ENCODE data around the gene NKAIN4.

DNA sequence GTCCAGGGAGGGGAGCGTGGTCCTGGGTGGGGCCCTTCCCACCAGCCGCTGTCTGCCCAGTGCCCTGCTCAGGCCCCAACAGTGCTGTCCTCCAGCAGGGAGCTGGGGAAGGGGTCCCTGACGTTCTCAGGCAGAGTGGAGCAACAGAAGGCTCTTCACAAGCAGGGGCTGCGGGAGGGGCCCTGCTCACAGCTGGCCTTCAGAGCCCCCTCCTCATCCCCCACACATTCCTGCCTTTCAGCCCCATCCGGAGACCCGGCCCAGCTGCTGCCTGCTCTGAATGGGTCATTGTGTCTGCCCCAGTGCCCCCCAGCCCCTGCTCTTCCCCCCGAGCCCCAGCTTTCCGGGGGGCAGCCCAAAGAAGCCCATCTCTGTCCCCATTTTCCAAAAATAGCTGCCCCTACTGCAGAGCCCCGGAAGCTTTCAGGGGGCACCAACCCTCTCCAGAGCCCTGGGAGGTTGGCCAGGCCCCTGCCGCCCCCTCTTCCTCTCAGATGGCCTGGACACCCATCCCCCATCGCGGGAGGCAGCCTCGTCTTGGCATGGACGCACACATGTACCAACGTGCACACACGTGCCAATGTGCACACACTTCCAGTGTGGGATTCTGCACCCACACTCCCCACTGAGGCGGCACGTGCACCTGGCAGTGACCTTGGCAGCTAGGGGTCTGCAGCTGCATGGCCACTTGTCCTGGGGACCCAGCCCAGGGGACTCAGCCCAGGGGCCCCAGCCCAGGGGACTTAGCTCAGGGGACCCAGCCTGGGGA, 42.5 kb upstream of the NKAIN4 start:
- TF ChIP-seq, protein P1, sequence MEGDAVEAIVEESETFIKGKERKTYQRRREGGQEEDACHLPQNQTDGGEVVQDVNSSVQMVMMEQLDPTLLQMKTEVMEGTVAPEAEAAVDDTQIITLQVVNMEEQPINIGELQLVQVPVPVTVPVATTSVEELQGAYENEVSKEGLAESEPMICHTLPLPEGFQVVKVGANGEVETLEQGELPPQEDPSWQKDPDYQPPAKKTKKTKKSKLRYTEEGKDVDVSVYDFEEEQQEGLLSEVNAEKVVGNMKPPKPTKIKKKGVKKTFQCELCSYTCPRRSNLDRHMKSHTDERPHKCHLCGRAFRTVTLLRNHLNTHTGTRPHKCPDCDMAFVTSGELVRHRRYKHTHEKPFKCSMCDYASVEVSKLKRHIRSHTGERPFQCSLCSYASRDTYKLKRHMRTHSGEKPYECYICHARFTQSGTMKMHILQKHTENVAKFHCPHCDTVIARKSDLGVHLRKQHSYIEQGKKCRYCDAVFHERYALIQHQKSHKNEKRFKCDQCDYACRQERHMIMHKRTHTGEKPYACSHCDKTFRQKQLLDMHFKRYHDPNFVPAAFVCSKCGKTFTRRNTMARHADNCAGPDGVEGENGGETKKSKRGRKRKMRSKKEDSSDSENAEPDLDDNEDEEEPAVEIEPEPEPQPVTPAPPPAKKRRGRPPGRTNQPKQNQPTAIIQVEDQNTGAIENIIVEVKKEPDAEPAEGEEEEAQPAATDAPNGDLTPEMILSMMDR (IDR thresholded peaks at IDR 0.05): no peak
- TF ChIP-seq EZH2 (IDR thresholded peaks at IDR 0.05; ENCODE audit: borderline replicate concordance, insufficient read depth, low read depth, low read length, poor library complexity, severe bottlenecking): no peak
